ENCODE data around the gene LRRC75A.

DNA sequence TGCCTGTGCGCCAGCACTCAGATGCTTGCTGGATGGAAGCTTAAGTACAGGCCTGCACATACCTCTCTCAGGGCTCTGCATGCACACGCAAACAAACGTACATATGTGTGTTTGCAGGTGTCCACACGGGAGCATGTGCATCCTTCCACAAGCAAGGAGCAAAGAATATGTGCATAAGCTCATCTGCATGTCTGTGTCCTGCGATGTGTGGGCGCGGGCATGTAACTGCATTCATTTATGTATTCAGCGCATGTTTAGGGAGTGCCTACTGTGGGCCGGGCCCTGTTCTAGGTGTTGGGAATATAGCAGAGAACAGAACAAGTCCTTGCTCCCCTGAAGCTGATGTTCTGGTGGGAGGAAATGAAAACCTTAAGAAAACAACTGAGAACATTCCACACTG lies 62.9 kb downstream of the LRRC75A start:
- no peak for TF ChIP-seq POLR2AphosphoS5 (IDR thresholded peaks at IDR 0.05; ENCODE audit: low read depth, low read length)
- TF ChIP-seq TAF1 (IDR thresholded peaks at IDR 0.05; ENCODE audit: borderline replicate concordance, insufficient read depth, low read length): no peak
